DND-41 (cell line): ENCODE measurements around the gene CCDC3.

Experiments
- ATAC-seq: fragments of 200-7000 bp; cut with Tn5 transposase; 3 replicates; pipeline ENCODE4 v1.9.1; 2021; ENCODE audit warnings: low read depth; ENCODE audit not compliant: insufficient read depth
- DNase-seq: peaks from one replicate; pipeline ENCODE4 v3.0.0-alpha.2; 2020
- H2AFZ ChIP-seq: 2 replicates; pipeline ENCODE4 v1.6.0; 2012; ENCODE audit warnings: low read depth, low read length
- H3K27ac ChIP-seq: 2 replicates; pipeline ENCODE4 v1.5.1; 2012; ENCODE audit warnings: low read length, inconsistent platforms
- H3K27me3 ChIP-seq: fragments of 200-600 bp; sonication (generic); 2 replicates; pipeline ENCODE4 v1.6.0; 2012; ENCODE audit warnings: low read length, mild to moderate bottlenecking, inconsistent platforms; ENCODE audit not compliant: insufficient read depth, poor library complexity
- H3K36me3 ChIP-seq: 2 replicates; pipeline ENCODE4 v1.5.1; 2012; ENCODE audit warnings: low read length, inconsistent platforms; ENCODE audit not compliant: insufficient read depth
- H3K4me1 ChIP-seq: 2 replicates; pipeline ENCODE4 v1.5.1; 2012; ENCODE audit warnings: mild to moderate bottlenecking, low read length; ENCODE audit not compliant: insufficient read depth
- H3K4me2 ChIP-seq: 2 replicates; pipeline ENCODE4 v1.6.0; 2012; ENCODE audit warnings: mild to moderate bottlenecking, moderate library complexity, low read length, inconsistent platforms; ENCODE audit not compliant: insufficient read depth
- H3K4me3 ChIP-seq, 2 experiments: fragments of 200-600 bp in 1 of 2; shearing (Covaris generic) in 1 of 2; 2 replicates each; pipeline ENCODE4 v1.5.1; 2012 to 2016; ENCODE audit warnings: inconsistent platforms in 2 of 2, low read length in 2 of 2, mild to moderate bottlenecking in 2 of 2, low read depth in 1 of 2, moderate library complexity in 1 of 2
- H3K79me2 ChIP-seq: 2 replicates; pipeline ENCODE4 v1.6.0; 2012; ENCODE audit warnings: low read length, inconsistent platforms; ENCODE audit not compliant: insufficient read depth
- H3K9ac ChIP-seq: 2 replicates; pipeline ENCODE4 v1.6.0; 2012; ENCODE audit warnings: low read depth, mild to moderate bottlenecking, inconsistent platforms, low read length, moderate library complexity
- H3K9me3 ChIP-seq: 2 replicates; pipeline ENCODE4 v1.5.1; 2012; ENCODE audit warnings: low read length, moderate library complexity, mild to moderate bottlenecking, inconsistent platforms; ENCODE audit not compliant: insufficient read depth, severe bottlenecking
- H4K20me1 ChIP-seq: 2 replicates; pipeline ENCODE4 v1.6.0; 2012; ENCODE audit warnings: low read length; ENCODE audit not compliant: insufficient read depth
- EZH2 ChIP-seq: IDR thresholded peaks from 3 replicates; pipeline ENCODE4 v1.6.1; 2012; ENCODE audit warnings: borderline replicate concordance, low read depth, mild to moderate bottlenecking, moderate library complexity, low read length, inconsistent platforms; ENCODE audit not compliant: severe bottlenecking
- TF ChIP-seq, protein P1 (sequence below): IDR thresholded peaks from 2 replicates; pipeline ENCODE4 v1.5.1; 2012; ENCODE audit warnings: borderline replicate concordance, low read length, moderate library complexity, mild to moderate bottlenecking; ENCODE audit not compliant: poor library complexity, severe bottlenecking; ENCODE audit errors: extremely low read depth

The CCDC3 gene

DNA sequence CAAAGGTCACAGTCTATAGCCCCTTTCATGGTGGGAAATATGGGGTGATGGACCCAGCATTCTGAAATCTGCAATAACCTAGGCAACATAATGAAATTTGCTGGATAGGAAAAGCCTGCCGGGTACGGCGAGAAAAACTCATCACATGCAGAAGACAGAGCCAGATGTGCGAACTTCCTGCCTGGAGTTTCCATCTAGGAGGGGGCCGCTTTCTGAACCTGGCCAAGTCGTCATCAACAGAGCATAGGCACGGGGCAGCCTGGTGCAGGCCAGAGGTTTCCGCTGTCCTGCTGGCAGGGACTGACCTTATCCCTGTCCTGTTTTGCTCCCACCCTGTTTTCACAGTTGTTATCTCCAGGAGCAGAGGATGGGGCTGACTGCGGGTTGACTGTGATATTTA is 27.4 kb downstream of the CCDC3 start:
- H3K4me2 ChIP-seq, result no peak overlapping the region
- no peak overlapping the region for H3K27ac ChIP-seq
- no peak overlapping the region for H3K4me3 ChIP-seq
- no peak overlapping the region for H2AFZ ChIP-seq
- TF ChIP-seq, protein P1, sequence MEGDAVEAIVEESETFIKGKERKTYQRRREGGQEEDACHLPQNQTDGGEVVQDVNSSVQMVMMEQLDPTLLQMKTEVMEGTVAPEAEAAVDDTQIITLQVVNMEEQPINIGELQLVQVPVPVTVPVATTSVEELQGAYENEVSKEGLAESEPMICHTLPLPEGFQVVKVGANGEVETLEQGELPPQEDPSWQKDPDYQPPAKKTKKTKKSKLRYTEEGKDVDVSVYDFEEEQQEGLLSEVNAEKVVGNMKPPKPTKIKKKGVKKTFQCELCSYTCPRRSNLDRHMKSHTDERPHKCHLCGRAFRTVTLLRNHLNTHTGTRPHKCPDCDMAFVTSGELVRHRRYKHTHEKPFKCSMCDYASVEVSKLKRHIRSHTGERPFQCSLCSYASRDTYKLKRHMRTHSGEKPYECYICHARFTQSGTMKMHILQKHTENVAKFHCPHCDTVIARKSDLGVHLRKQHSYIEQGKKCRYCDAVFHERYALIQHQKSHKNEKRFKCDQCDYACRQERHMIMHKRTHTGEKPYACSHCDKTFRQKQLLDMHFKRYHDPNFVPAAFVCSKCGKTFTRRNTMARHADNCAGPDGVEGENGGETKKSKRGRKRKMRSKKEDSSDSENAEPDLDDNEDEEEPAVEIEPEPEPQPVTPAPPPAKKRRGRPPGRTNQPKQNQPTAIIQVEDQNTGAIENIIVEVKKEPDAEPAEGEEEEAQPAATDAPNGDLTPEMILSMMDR, result no peak
- TF ChIP-seq EZH2, result no peak
- H3K9ac ChIP-seq, result no peak overlapping the region
- peaks cover 6% of the 10 kb centered on the region for H3K27me3 ChIP-seq
- H3K79me2 ChIP-seq, result no peaks in the 10 kb centered on the region
- DNase-seq (no peak), ATAC-seq (no peak)
- H4K20me1 ChIP-seq, result no peaks in the 10 kb centered on the region
- no peaks in the 10 kb centered on the region for H3K9me3 ChIP-seq
- H3K4me1 ChIP-seq, result peaks cover 3% of the 10 kb centered on the region; the same call in 1 of the 2 replicates
- H3K36me3 ChIP-seq, result no peaks in the 10 kb centered on the region

DNA sequence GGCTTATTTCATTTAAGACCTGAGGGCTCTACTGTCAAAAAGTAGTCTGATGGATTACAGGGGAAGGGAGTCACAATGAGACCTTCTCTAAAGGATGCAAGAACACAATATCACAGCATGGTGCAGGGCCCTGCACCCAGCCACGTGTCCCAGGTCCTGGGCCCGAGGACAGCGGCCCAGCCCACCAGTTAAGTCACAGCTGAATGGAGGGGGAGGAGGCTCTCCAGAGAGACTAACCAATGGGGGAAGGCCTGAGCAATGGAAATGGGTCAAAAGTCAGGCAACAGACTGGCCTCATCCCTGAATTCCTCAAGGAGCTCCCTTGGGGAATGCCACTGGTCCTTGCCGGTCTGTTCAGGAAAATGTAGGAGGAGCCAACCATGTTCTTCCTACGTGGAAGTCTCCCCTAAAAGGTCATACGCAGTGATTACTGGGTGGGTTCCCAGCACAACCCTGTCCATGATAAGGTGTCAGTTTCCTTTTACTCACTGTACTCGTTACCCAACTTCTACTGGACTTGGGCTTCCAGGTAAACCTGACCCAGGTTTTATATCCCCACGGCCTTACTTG is 28.3 kb downstream of the CCDC3 start:
- TF ChIP-seq, protein P1, result no peak
- TF ChIP-seq EZH2, result no peak
- Histone ChIP-seq H2AFZ (no peak overlapping the region), H3K9ac (no peak overlapping the region), H3K9me3 (no peaks in the 10 kb centered on the region), H3K27me3 (no peaks in the 10 kb centered on the region), H3K36me3 (no peaks in the 10 kb centered on the region), H3K27ac (no peak overlapping the region), H3K4me1 (peaks cover 3% of the 10 kb centered on the region; the same call in 1 of the 2 replicates), H3K4me3 (no peak overlapping the region), H4K20me1 (no peaks in the 10 kb centered on the region), H3K79me2 (no peaks in the 10 kb centered on the region), H3K4me2 (no peak overlapping the region)
- DNase-seq (no peak), ATAC-seq (no peak)

DNA sequence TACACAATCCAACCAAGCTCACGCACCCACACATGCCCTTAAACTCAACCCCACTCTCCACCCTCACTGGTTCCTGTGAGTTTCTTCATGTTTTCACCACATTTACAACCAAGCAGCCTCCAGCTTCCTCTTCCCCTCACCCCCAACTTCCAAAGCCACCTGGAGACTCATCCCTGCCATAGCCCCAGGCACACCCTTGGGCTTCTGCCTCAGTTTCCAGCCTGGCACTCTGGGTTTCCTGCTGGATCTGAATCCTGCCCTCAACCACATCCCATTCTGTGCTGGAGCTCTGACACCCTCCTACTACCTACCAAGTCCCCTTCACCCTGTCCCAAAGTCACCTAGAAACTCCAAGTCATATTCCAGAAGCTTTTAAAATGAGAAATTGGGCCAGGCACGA is 29.4 kb downstream of the CCDC3 start:
- no peaks in the 10 kb centered on the region for H3K79me2 ChIP-seq
- no peak overlapping the region for H3K9ac ChIP-seq
- H3K4me1 ChIP-seq, result peaks cover 3% of the 10 kb centered on the region; the same call in 1 of the 2 replicates
- no peaks in the 10 kb centered on the region for H3K9me3 ChIP-seq
- no peak overlapping the region for H3K4me2 ChIP-seq
- no peaks in the 10 kb centered on the region for H4K20me1 ChIP-seq
- H3K27me3 ChIP-seq, result no peaks in the 10 kb centered on the region
- ATAC-seq (no peak), DNase-seq (no peak)
- no peaks in the 10 kb centered on the region for H3K36me3 ChIP-seq
- no peak overlapping the region for H2AFZ ChIP-seq
- no peak overlapping the region for H3K27ac ChIP-seq
- TF ChIP-seq, protein P1, result no peak
- TF ChIP-seq EZH2, result no peak
- H3K4me3 ChIP-seq, result no peak overlapping the region
